ENCODE measurements around the gene GPR156.

Gene GPR156

DNA sequence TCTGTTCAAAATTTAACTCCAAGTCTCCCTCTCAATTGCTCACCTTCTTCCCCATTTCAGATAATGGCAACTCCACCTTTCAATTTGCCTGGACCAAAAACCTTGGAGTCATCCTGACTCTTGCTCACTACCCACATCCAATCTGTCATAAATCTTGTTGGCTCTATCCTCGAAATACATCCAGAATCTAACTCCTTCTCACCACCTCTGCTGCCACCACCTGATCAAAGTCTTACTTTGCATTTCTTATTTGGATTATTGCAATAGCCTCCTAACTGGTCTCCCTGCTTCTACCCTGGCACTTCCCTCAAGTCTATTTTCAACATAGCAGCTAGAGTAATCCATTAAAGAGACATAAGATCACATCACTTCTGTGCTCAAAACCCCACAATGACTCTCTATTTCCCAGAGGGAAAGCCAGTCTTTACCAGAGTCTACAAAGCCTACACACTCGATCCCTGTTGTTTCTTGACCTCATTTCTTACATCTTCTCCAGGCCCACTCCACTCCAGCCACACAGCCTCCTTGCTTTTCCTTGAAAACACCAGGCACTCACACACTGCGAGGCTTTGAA is 86.6 kb downstream of the GPR156 start:
- in situ Hi-C loops (cut with MboI; ENCODE audit: low sequenced_read_pairs) = no loop called here

- in situ Hi-C loops (cut with MboI; ENCODE audit: low sequenced_read_pairs) = no loop called here
Measured at GRCh38 chr3:120196812-120197211, 88.2 kb downstream of the GPR156 start.

DNA sequence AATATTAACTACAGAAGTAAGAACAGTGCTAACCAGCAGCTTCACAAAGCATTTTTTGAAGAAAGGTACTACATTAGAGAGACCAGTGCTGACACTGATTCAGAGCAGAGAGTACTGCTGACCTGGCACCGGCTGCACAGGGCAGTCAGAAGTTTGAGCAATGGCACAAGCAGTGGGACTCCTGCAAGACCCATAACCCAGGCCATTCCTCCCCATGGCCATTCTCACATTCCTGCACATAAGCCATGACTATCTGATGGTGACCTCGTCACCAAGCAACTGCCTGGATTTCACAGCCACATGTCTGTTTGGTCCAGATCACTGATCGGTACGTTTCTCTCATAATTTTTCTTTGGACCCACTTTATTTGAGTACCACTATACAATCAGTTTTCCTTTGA is 88.7 kb downstream of the GPR156 start:
- in situ Hi-C loops (cut with MboI; ENCODE audit: low sequenced_read_pairs) = no loop called here

DNA sequence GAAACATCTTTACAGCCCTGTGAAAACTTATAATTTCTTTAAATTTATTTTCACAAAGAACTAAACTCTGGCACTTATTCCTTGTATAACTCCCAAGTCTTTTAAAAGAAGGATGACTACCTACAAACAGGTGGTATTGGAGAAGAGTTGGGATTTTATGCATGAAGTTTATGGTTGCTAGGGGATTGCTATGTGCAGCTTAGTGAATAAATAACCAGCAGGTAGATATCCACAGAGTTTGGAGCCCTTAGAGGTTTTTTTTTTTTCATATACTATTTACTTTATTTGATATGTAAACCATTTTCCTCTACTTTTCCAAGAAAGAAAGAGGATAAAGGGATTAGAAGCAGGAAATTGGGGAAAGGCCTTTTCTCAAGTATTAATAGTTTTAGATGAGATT is 91.5 kb downstream of the GPR156 start:
- in situ Hi-C loops (cut with MboI; ENCODE audit: low sequenced_read_pairs) = no loop called here

DNA sequence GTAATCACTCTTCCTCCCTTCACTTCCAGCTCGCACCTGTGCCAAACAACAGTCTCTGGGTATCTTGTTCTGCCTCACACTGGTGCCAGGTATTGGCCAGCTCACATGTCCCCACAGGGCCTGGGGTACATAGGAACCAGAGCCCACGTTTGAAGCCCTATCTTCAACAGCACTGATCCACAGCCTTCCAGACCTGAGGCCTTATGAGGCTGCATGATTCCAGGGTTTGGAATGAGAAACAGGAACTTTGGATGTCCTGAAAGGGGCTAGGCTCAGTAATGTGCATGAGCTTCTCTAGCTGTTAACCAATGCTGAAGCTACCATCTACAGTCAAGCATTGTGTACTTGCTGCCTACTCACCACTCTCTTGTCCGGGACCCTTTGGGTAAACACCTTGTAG is 92.4 kb downstream of the GPR156 start:
- in situ Hi-C loops (cut with MboI; ENCODE audit: low sequenced_read_pairs) = no loop called here

DNA sequence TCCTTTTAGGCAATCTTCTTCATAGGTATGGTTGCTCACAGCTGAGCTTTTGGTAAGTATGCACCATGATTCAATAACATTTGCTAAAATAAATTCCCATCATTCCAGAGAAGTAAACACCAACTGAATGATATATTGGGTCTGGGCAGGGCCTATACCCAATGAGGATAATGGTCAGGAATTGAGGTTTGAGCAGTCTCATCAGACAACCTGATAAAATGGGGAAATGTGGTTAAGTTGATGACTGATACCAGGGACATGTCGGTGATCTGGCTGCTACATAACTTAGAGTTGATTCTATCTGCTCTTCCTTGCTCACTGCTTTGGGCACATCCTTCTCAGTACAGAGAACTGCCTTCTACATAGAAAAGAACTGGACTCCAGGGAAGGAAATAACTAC is 92.9 kb downstream of the GPR156 start:
- in situ Hi-C loops (cut with MboI; ENCODE audit: low sequenced_read_pairs) = no loop called here

DNA sequence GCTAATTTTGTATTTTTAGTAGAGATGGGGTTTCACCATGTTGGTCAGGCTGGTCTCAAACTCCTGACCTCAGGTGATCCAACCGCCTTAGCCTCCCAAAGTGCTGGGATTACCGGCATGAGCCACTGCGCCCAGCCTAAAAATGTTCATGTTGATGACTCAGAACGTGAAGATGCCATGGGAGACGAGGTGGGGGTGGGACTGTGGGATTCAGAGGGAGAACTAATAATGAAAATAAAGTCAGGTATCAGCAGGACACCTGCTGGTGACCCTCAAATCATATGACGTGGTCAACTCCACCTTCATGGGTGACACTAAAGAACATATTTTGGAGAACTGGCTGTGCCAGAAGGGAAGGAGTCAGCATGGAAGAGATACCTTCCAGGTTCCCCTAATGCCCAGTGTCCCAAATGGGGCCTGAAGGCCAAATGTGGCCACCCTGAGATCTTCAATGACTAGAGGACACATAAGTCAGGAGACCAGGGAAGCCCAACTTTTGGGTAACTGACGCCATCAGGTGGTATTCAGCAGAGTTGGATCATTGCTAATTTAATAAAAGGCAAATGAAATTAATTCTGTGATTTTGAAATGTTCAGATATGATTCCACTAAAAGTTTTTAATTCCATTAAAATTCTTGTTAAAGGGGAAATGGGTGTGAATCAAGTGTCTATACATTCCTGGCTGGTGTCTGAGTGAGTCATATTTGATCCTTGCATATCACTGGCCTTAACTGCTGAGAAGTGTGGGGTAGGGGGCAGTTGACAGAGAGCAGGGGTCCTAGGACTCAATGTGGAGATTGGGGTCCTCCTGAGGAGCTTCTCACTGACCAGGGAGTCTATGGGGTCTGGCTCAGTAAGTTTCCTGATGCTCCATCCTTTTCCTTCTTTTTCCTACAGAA is 102.2 kb downstream of the GPR156 start:
- in situ Hi-C loops (cut with MboI; ENCODE audit: low sequenced_read_pairs) = no loop called here

GRCh38 chr3:120181632-120182031 is 103.4 kb downstream of the GPR156 start:
- in situ Hi-C loops (cut with MboI; ENCODE audit: low sequenced_read_pairs) = no loop called here

GRCh38 chr3:120180731-120181412 is 104.2 kb downstream of the GPR156 start:
- in situ Hi-C loops (cut with MboI; ENCODE audit: low sequenced_read_pairs) = no loop called here

DNA sequence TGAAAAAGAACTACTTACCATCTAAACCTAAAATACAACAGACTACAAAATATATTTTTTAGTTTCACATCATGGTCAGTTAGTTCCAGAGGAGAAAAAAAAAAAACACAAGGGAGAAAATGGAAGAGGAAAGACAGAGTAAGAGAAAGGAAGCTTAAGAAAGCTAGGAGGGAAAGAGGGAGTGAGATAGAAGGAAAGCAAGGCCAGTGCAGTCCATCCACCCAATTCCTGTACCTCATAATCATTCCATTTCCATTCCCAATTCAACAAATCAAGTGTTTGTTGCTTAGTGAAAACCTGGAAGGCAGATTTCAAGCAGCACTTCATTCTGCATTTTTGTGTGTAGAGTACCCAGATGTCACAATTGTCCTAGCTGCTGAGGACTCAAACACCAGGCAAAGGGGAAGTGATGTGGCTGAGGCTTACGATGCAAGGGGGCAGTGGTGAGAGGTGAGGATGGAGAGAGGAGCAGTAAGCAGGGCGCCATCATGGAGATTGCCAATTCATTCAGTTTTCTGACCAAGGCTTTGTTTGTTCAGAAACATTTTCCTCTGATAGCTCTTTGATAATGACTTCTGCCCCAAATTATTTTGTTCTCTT is 107.2 kb downstream of the GPR156 start:
- in situ Hi-C loops (cut with MboI; ENCODE audit: low sequenced_read_pairs) = no loop called here

DNA sequence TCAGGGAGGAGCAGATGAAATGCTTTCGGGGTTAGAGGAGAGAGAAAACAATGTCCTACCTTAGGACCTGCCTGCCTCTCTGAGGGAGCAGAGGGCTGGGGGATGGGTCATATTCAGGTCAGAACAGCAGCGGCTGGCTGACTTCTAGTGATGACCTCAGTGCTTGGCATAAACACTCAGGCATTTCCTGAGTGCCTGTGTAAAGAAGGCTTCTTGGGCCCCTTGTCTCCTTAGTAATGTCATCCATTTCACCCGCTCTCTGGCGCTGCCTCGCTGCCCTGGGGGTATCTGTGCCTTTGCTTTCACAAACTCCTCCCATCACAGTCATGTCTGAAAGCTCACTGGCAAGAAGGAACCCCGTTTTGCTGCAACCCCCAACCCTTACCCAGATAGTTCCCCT is 107.9 kb downstream of the GPR156 start:
- in situ Hi-C loops (cut with MboI; ENCODE audit: low sequenced_read_pairs) = no loop called here

- in situ Hi-C loops (cut with MboI; ENCODE audit: low sequenced_read_pairs) = no loop called here
Measured at GRCh38 chr3:120174811-120175539, 110.0 kb downstream of the GPR156 start.

DNA sequence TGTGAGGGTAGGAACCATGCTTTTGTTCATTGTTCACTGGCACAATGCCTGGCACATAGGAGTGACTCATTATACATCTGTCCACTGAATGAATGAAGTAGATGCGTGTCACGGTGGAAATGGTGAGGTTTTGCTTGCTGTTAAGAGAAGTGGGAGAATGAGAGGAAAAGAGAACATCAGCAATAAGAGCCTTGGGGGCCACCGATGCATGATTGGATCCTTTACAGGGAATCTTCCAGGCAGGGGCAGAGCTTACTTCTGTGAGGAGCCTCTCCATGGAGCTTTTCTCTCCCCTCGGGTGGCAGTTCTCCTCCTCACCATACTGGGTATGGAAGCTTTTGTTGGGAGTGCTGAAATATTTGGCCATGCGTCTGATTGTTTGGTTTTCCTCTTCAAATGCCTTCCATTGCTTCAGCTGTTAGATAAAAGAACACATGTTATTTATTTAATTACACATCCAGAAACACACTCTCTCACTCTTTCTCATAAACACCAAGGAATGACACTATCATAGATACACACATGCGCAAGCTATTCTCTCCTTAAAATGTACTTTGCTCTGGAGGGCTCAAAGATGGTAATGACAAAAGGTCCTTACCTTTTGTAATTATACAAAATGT is 111.9 kb downstream of the GPR156 start:
- in situ Hi-C loops (cut with MboI; ENCODE audit: low sequenced_read_pairs) = no loop called here

DNA sequence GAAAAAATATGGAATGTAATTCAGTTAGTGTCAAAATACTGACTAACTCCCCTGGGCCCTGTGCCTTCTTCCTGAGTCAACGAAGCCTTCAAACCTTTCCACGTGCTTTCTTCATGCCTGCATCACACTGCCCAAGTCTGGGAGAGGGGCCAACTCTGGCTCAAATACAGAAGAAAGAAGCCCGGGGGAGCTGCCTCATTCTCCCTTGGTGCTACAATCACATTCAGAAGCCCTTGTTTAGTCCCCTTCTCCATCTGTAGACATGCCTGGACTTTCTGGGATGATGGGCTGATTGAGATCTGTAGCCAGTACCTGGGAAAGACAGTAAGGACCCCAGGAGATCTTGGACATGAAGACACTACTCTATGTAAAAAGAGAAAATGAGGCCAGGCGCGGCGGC is 113.0 kb downstream of the GPR156 start:
- in situ Hi-C loops (cut with MboI; ENCODE audit: low sequenced_read_pairs) = no loop called here

GRCh38 chr3:120171134-120171873 is 113.7 kb downstream of the GPR156 start:
- in situ Hi-C loops (cut with MboI; ENCODE audit: low sequenced_read_pairs) = no loop called here

GRCh38 chr3:120170223-120170622 is 114.8 kb downstream of the GPR156 start:
- in situ Hi-C loops (cut with MboI; ENCODE audit: low sequenced_read_pairs) = no loop called here

DNA sequence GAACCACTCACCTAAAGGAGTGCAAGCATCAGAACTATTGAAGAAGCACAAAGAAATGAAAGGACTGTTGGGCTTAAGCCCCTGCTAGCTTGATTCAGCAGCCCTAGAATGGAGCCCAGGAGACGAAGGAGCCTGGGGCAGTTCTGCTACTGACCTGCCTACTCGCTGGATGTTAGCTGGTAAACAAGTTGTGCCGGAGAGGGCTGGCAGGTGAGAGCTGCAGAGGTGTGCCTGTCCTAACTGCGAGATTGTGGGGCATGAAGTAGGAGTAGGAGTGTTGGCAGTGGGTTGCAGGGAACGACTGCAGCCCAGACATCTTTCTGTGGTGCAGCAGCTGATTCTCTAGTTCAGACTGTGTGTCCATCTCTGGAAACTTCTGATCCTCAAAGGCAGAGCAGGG is 115.6 kb downstream of the GPR156 start:
- in situ Hi-C loops (cut with MboI; ENCODE audit: low sequenced_read_pairs) = no loop called here

DNA sequence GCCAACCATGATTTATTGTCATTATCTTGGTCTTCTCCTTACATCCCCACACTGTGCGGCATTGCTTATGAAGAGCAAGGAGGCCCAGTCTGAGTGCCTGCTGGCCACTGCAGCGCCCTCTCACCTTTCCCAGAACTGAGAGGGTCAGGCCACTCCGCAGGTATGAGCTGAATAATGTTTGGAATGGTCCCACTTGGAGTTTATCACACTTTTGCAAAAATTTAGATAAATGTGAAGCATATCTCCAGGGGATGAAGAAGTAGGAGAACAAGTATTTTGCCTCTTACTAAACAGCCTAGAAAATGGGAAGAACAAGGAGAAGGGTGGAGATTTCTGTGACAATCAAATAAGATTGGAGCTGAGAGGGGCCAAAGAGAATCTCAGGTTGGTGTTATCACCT is 116.4 kb downstream of the GPR156 start:
- in situ Hi-C loops (cut with MboI; ENCODE audit: low sequenced_read_pairs) = no loop called here

DNA sequence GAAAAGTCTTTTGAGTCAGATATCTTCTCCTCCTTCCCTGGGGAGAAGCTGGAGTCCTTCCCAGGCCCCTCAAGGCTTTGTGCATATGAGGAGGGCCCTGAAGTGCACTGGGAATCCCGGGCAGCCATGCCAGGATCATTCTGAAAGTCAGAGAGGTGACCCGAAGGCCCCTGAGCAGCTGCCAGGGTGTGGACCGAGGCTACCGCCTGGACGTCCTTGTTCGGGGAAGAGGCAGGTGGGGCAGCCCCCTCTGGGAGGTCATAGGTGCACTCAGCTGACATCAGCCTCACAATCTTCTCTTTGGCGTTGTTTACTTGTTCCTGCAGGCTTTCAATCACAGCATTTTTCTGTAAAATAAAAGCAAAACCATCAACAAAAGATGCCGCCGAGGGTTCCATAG is 117.0 kb downstream of the GPR156 start:
- in situ Hi-C loops (cut with MboI; ENCODE audit: low sequenced_read_pairs) = no loop called here

DNA sequence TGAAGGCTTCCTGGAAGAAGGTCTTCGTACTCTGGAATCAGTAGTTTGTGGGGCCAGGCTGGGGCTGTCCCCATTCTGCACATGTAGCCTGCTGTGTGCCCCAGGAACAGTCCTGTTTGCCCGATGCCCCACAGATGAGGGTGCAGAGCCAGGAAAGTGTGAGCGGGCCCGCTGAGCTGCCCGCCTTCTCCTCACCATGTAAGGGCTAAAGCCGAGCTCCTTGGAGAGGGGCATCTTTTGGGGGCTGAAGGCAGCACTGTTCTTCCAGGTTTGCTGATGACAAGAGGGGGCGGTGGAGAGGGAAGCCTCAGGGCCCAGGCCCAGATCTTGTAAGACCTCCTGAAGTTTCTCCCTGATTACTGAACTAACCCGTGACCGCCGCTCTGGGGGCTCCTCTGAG is 117.5 kb downstream of the GPR156 start:
- in situ Hi-C loops (cut with MboI; ENCODE audit: low sequenced_read_pairs) = no loop called here
